Uterus (tissue), 2 donors: ENCODE data around the gene NMD3.

Experiments used
- CTCF ChIP-seq, 4 experiments: fragments of 200-600 bp in 2 of 4; fragments of 450-650 bp in 2 of 4; sonication (generic) in 2 of 4; IDR thresholded peaks; one replicate each; pipeline ENCODE4 v1.5.1; 2016 to 2019; ENCODE audit warnings: antibody characterized with exemption in 4 of 4, mild to moderate bottlenecking in 2 of 4, moderate library complexity in 1 of 4
- POLR2A ChIP-seq, 2 donors: fragments of 450-650 bp; IDR thresholded peaks; one replicate each; pipeline ENCODE4 v1.6.1; 2016; ENCODE audit warnings: antibody characterized with exemption in 2 of 2, mild to moderate bottlenecking in 1 of 2, moderate library complexity in 1 of 2

GRCh38 chr3:161268601-161269000 is 47.5 kb downstream of the NMD3 start:
- no peak for TF ChIP-seq POLR2A (IDR thresholded peaks at IDR 0.05)
- no peak for TF ChIP-seq CTCF (IDR thresholded peaks at IDR 0.05)
